GM19043 (cell line): ENCODE results near the gene SUN2.

Source experiments
- ATAC-seq: cut with Tn5 transposase; IDR thresholded peaks from one replicate; pipeline ENCODE4 v1.9.1; 2021; ENCODE audit warnings: low read depth; ENCODE audit not compliant: unreplicated experiment

Gene SUN2

DNA sequence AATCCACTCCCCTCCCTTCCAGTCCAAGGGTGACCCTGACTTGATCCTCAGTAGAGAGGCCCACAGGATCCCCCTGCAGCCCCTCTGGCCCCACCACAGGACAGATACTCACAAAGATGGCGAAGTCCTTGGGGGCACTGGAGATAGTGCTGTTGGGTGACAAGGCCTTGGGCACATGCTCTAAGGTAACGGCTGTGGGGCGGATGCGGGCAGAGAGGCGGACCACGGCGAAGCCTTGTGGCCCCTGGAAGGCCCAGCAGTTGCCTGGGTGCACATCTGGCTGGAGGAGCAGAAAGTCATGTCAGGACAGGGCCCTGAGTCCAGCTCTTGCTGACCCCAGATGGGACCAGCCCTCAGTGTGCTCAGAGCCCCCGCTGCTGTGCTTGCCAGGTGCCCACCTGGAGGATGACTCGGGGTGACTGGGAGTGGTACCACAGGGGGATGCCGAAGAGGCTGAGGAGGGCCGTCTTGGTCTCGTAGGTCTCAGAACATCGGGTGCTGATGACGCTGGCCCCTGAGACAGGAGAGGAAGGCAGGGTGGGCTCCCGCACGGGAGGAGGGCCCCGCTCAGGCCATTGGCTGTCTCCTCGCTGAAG lies 17.2 kb downstream of the SUN2 start:
- ATAC-seq, result no peak

GRCh38 chr22:38737302-38738060 lies 18.3 kb downstream of the SUN2 start:
- ATAC-seq, result no peak

DNA sequence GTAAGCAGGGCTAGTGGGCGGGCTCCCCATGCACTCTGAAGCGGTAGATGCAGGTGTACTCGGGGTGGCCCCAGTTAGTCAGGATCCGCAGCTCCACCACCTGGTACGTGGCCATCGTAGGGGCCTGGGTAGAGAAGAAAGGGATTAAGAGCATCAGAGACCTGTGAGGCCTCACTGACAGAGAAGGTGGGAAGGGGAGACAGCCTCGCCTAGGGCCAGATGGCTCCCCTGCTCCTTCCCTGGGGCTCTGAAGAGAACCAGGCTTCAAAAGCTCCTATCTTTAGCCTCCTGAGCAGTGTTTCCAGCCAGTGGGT lies 19.6 kb downstream of the SUN2 start:
- ATAC-seq, result no peak

DNA sequence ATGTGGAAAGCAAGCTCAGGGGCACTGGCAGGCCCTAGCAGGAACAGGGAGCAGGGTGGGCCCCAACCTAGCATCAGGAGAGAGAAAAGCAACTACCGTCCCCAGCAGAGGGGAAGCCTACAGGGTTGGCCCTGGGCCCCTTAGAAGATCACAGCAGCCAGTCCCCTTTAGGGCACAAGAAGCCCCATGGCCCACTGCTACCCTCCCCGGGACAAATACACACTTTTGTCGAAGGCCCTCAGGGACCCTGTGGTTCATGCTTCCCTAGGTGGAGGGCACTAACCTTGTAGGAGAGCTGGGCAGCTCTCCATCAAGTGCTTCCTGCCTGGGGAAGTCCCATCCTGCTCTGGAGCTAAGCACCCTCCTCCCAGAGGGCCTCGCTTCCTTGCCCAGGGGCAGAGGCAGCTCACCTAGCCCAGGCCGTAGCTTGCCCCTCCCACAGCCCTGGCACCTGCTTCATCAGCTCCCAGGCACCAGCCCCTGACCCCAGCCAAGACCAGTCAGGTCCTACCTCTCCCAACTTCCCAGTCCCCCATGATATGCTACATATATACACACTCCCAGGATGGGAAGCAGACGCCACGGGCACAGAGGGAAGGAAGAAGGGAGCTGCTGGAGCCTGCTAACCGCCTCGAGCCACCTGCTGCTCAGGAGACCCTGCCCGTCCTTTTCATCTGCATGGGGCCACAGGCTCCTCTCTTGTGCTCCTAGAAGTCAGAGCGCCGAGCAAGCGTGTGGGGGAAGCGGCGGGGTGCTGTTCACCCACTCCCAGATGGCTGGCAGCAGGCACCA lies 20.1 kb downstream of the SUN2 start:
- no peak for ATAC-seq

DNA sequence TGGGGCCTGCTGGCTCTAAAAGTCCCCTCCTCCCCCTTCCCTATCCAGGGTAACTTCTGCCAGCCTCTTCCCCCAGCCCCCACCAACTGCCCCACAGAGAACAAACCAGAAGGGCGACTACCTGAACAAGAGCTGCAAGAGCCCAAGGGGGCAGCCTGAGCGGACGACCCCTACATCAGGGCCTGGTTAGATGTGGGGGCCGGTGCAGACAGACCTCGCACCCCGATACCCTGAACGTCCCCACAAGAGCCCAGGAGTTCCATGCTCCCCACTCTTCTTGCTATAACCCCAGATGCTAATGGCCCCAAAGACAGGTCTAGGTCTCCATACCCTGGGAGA lies 20.7 kb downstream of the SUN2 start:
- no peak for ATAC-seq

- no peak for ATAC-seq
Observed at GRCh38 chr22:38734421-38735100, 21.2 kb downstream of the SUN2 start.

- no peak for ATAC-seq
Observed at GRCh38 chr22:38733724-38734381, 21.9 kb downstream of the SUN2 start.

GRCh38 chr22:38733329-38733723 lies 22.5 kb downstream of the SUN2 start:
- ATAC-seq, result no peak

GRCh38 chr22:38732251-38732815 lies 23.5 kb downstream of the SUN2 start:
- no peak for ATAC-seq

- ATAC-seq, result no peak
Observed at GRCh38 chr22:38731703-38732161, 24.1 kb downstream of the SUN2 start.

GRCh38 chr22:38730411-38730871 lies 25.4 kb downstream of the SUN2 start:
- no peak for ATAC-seq

- no peak for ATAC-seq
Observed at GRCh38 chr22:38729946-38730345, 25.9 kb downstream of the SUN2 start.

DNA sequence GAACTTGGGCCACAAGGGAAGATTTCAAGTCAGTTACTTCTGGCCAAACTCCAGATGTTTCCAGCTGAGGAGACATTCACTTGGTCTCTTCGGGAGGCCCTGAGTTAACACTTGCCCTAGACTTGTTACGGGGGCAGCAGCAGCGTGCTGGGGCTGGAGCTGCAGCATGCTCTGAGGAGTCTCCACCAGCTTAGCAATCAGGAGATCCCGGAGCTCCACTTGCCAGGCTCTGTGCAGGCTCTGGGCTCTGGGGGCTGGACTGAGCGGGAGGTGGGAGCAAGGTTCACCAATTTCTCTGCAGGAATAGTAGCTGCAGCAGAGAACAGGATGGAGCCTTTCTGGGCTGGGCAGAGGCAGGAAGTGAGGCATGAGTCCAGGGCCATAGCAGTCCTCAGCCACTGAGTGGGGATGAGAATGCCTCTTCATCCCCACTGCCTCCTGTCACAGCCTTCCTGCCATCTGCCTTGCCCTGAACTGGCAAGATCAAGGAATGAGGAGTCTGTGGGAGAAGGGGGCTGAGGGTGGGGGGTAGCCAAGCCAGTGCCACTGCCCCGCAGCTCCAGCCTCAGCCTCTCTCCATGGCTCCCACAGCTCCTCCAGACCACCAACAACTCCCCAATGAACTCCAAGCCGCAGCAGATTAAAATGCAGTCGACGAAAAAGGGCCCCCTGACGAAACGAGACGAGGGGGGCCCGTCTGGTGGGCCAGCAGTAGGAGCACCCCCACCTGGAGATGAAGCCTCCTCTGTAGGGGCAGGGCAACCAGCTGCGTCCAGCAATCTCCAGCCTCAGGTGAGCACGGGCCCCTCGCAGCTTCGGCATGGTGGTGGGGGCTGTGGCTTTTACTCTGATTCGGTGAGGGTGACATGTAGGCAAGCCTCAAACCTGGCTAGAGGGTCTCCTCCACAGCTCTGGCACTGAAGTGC lies 26.7 kb downstream of the SUN2 start:
- ATAC-seq, result no peak

GRCh38 chr22:38727530-38728451 lies 28.0 kb downstream of the SUN2 start:
- no peak for ATAC-seq

GRCh38 chr22:38727123-38727522 lies 28.7 kb downstream of the SUN2 start:
- no peak for ATAC-seq

DNA sequence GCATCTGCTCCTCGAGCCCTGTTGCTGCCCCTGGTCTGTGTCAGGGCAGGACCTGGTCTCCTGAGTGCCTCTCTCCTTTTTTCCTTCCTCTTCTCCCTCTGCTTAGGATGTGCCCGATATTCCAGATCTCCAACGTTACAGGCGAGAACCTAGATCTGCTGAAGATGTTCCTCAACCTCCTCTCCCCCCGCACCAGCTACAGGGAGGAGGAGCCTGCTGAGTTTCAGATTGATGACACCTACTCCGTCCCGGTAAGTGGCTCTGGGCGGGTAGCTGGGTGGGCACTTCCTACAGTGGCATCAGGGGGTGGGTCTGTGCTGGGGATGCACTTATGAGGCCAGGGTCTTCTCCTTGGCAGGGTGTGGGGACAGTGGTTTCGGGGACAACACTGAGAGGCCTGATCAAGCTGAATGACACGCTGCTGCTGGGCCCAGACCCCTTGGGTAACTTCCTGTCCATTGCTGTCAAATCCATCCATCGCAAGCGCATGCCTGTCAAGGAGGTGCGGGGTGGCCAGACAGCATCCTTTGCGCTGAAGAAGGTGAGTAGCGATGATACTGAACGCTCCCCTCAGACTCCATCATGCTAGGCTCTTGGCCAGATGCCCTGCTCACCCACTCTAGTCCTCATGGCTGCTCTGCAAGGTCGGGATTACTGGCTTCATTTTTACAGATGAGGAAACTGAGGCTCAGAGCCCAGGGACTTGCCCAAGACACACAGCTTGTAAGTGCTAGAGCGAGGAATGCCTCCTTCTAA lies 29.7 kb downstream of the SUN2 start:
- ATAC-seq, result no peak

- no peak for ATAC-seq
Observed at GRCh38 chr22:38724926-38725571, 30.7 kb downstream of the SUN2 start.
